Panc1 (cell line): ENCODE data around the gene AFF4.

Experiments
- POLR2AphosphoS5 ChIP-seq: IDR thresholded peaks from 2 replicates; pipeline ENCODE4 v1.6.1; 2012; ENCODE audit warnings: mild to moderate bottlenecking, low read depth, low read length, moderate library complexity
- SIN3A ChIP-seq: IDR thresholded peaks from 2 replicates; pipeline ENCODE4 v1.6.1; 2012; ENCODE audit warnings: low read depth, mild to moderate bottlenecking, low read length, moderate library complexity, borderline replicate concordance; ENCODE audit not compliant: insufficient read depth
- TCF7L2 ChIP-seq: IDR thresholded peaks from 2 replicates; pipeline ENCODE4 v1.6.1; 2011; ENCODE audit warnings: mild to moderate bottlenecking, low read depth, low read length, inconsistent platforms
- TF ChIP-seq, protein P1 (sequence below): fragments of 450-650 bp; IDR thresholded peaks from 2 replicates; pipeline ENCODE4 v1.5.1; 2017; ENCODE audit warnings: mild to moderate bottlenecking
- TF ChIP-seq, protein P2 (sequence below), 2 experiments: IDR thresholded peaks; 2 replicates each; pipeline ENCODE4 v1.6.1; 2011 to 2012; ENCODE audit warnings: low read depth in 2 of 2, control low read depth in 1 of 2, low read length in 1 of 2, mild to moderate bottlenecking in 1 of 2, moderate library complexity in 1 of 2; ENCODE audit not compliant: insufficient read depth in 1 of 2

GRCh38 chr5:132825834-132826391 lies 137.5 kb downstream of the AFF4 start:
- TF ChIP-seq POLR2AphosphoS5 (no peak), TCF7L2 (no peak), SIN3A (no peak)
- TF ChIP-seq, protein P1, sequence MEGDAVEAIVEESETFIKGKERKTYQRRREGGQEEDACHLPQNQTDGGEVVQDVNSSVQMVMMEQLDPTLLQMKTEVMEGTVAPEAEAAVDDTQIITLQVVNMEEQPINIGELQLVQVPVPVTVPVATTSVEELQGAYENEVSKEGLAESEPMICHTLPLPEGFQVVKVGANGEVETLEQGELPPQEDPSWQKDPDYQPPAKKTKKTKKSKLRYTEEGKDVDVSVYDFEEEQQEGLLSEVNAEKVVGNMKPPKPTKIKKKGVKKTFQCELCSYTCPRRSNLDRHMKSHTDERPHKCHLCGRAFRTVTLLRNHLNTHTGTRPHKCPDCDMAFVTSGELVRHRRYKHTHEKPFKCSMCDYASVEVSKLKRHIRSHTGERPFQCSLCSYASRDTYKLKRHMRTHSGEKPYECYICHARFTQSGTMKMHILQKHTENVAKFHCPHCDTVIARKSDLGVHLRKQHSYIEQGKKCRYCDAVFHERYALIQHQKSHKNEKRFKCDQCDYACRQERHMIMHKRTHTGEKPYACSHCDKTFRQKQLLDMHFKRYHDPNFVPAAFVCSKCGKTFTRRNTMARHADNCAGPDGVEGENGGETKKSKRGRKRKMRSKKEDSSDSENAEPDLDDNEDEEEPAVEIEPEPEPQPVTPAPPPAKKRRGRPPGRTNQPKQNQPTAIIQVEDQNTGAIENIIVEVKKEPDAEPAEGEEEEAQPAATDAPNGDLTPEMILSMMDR = no peak
- TF ChIP-seq, protein P2, sequence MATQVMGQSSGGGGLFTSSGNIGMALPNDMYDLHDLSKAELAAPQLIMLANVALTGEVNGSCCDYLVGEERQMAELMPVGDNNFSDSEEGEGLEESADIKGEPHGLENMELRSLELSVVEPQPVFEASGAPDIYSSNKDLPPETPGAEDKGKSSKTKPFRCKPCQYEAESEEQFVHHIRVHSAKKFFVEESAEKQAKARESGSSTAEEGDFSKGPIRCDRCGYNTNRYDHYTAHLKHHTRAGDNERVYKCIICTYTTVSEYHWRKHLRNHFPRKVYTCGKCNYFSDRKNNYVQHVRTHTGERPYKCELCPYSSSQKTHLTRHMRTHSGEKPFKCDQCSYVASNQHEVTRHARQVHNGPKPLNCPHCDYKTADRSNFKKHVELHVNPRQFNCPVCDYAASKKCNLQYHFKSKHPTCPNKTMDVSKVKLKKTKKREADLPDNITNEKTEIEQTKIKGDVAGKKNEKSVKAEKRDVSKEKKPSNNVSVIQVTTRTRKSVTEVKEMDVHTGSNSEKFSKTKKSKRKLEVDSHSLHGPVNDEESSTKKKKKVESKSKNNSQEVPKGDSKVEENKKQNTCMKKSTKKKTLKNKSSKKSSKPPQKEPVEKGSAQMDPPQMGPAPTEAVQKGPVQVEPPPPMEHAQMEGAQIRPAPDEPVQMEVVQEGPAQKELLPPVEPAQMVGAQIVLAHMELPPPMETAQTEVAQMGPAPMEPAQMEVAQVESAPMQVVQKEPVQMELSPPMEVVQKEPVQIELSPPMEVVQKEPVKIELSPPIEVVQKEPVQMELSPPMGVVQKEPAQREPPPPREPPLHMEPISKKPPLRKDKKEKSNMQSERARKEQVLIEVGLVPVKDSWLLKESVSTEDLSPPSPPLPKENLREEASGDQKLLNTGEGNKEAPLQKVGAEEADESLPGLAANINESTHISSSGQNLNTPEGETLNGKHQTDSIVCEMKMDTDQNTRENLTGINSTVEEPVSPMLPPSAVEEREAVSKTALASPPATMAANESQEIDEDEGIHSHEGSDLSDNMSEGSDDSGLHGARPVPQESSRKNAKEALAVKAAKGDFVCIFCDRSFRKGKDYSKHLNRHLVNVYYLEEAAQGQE (IDR thresholded peaks at IDR 0.05; ENCODE audit: insufficient read depth in 1 of 2, low read depth in 2 of 2, low read length in 1 of 2) = no peak
